Fibroblast of peridontal ligament (primary cell): ENCODE results near the gene HSPA4L.

Experiments
- DNase-seq: peaks from one replicate; pipeline ENCODE4 v3.0.0-alpha.2; 2010; ENCODE audit errors: extremely low read depth

HSPA4L gene

GRCh38 chr4:127868196-127868595 is 86.1 kb downstream of the HSPA4L start:
- no peak for DNase-seq

DNA sequence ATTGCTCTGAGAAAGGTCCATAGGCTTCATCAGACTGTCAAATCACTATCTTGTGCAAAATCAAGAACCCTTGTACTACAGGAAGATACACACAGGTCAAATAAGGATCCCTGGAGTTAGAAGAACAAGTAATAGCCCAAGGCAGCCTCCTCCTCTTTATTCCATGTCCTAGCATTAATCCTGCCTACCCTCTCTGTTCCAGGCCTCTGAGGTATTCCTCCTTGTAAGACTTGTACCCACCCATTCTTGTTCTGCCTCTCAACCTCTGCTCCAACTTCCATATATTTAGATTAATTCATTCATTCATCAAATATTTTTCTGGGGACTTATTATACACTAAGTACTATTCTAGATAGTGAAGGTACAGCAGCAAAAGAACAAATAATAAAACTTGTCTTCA is 88.2 kb downstream of the HSPA4L start:
- no peak for DNase-seq

GRCh38 chr4:127870688-127871087 is 88.6 kb downstream of the HSPA4L start:
- DNase-seq, result peak; percentile 93

DNA sequence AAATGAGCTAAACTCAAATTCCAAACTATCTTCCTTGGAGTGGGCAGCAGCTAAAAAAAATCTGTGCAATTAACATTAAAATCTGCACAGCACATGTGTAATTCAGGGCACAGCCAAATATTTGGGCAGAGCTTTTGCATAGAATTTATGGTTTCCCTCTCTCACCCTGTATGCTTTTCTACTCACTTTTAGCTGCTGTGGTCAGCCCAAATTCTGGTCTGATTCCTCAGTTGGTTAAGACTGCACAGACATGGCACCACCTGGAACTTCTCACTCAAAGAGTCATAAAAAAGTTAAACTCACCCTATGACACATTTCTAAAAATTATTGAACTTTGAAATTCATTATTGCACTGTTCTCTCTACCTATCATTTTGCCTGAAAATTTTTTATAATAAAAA is 93.7 kb downstream of the HSPA4L start:
- no peak for DNase-seq

- DNase-seq, result peak; percentile 94
Observed at GRCh38 chr4:127880763-127881562, 98.8 kb downstream of the HSPA4L start, which contains the start of gene PLK4. TSS of gene PLK4 (plus strand) at chr4:127880893. CDS start at chr4:127881135, 242 bp downstream.

GRCh38 chr4:127881563-127881864 is 99.4 kb downstream of the HSPA4L start:
- DNase-seq, result peak; percentile 38

GRCh38 chr4:127888559-127888958 is 106.4 kb downstream of the HSPA4L start:
- DNase-seq, result no peak

DNA sequence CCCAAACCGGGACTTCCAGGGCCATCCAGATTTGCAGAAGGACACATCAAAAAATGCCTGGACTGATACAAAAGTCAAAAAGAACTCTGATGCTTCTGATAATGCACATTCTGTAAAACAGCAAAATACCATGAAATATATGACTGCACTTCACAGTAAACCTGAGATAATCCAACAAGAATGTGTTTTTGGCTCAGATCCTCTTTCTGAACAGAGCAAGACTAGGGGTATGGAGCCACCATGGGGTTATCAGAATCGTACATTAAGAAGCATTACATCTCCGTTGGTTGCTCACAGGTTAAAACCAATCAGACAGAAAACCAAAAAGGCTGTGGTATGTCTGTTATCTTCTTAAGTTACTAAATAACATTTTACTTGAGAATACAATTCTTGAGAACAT is 107.8 kb downstream of the HSPA4L start:
- peak; percentile 40 for DNase-seq
